BE2C (cell line): Measurements from ENCODE around the gene CASKIN1.

Experiments used
- DNase-seq: peaks from one replicate; pipeline ENCODE4 v3.0.0-alpha.2; 2020
- H3K27me3 ChIP-seq: fragments of 250-450 bp; sonication (Bioruptor Pico); 2 replicates; pipeline ENCODE4 v1.5.1; 2020; ENCODE audit warnings: mild to moderate bottlenecking
- H3K36me3 ChIP-seq: fragments of 250-450 bp; sonication (Bioruptor Pico); 2 replicates; pipeline ENCODE4 v1.5.1; 2020; ENCODE audit warnings: mild to moderate bottlenecking
- H3K4me1 ChIP-seq: fragments of 250-450 bp; sonication (Bioruptor Pico); 2 replicates; pipeline ENCODE4 v1.5.1; 2020
- H3K4me3 ChIP-seq: 2 replicates; pipeline ENCODE4 v1.5.1; 2011; ENCODE audit warnings: low read depth, low read length
- H3K9me3 ChIP-seq: fragments of 250-450 bp; sonication (Bioruptor Pico); 2 replicates; pipeline ENCODE4 v1.5.1; 2020
- TF ChIP-seq, protein P1 (sequence below): IDR thresholded peaks from 2 replicates; pipeline ENCODE4 v1.5.1; 2012; ENCODE audit warnings: mild to moderate bottlenecking, low read depth, low read length

Gene CASKIN1

DNA sequence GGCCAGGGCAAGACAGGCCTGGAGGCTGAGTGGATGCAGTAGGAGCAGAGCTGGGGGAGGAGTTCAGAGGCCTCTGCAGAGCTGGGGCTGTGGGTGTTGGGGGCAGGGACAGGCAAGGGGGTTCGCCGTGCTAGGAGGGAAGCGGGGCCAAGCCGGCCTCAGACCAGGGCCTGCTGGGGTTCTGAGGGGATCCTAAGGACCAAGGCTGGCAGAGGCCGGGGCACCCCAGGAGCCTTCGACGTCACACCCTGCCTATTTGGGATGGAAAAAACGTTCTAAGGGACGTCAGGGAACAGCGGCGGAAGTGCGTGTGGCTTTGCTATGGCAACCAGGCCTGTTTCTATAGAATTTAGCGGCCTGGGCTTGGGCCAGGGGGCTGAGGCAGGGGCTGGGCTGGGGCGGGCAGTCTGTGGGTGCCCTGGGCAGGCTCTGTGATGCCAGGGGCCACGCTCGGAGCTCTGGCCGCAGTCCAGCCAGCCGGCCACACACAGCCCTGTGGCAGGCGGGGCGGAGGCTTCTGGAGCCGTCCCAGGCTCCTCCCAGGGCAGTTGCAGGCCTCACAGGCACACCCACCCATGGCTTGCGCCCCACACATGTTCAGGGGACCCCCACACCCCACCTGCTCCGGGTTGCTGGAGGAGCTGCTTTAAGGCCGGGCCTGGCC is 37.1 kb downstream of the CASKIN1 start:
- Histone ChIP-seq H3K27me3 (no peaks in the 10 kb centered on the region), H3K36me3 (peaks cover 26% of the 10 kb centered on the region), H3K4me3 (peak overlapping the region; percentile 49), H3K4me1 (peaks cover 14% of the 10 kb centered on the region), H3K9me3 (no peaks in the 10 kb centered on the region)
- DNase-seq = peak; percentile 52
- TF ChIP-seq, protein P1, sequence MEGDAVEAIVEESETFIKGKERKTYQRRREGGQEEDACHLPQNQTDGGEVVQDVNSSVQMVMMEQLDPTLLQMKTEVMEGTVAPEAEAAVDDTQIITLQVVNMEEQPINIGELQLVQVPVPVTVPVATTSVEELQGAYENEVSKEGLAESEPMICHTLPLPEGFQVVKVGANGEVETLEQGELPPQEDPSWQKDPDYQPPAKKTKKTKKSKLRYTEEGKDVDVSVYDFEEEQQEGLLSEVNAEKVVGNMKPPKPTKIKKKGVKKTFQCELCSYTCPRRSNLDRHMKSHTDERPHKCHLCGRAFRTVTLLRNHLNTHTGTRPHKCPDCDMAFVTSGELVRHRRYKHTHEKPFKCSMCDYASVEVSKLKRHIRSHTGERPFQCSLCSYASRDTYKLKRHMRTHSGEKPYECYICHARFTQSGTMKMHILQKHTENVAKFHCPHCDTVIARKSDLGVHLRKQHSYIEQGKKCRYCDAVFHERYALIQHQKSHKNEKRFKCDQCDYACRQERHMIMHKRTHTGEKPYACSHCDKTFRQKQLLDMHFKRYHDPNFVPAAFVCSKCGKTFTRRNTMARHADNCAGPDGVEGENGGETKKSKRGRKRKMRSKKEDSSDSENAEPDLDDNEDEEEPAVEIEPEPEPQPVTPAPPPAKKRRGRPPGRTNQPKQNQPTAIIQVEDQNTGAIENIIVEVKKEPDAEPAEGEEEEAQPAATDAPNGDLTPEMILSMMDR = no peak

DNA sequence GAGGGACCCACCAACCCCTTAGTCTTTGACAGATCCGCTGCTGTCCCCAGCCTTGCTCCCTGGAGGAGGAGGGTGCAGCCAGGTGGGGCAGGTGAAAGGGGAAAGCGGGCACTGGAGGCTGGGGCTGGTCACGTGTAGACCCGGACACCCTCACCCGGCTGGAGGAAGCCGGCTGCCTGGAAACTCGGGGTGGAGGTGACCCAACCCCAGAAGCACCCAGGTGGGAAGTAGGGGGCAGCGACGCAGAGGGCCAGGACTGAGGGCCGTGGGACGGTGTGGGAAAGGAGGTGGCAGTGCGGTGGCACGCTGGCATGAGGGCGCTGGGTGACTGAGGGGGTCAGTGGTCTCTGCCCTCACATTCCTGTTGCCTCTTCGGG is 38.2 kb downstream of the CASKIN1 start:
- peaks cover 14% of the 10 kb centered on the region for H3K4me1 ChIP-seq
- no peaks in the 10 kb centered on the region for H3K27me3 ChIP-seq
- TF ChIP-seq, protein P1 = no peak
- DNase-seq = no peak
- H3K9me3 ChIP-seq = no peaks in the 10 kb centered on the region
- no peak overlapping the region for H3K4me3 ChIP-seq
- peaks cover 30% of the 10 kb centered on the region for H3K36me3 ChIP-seq

DNA sequence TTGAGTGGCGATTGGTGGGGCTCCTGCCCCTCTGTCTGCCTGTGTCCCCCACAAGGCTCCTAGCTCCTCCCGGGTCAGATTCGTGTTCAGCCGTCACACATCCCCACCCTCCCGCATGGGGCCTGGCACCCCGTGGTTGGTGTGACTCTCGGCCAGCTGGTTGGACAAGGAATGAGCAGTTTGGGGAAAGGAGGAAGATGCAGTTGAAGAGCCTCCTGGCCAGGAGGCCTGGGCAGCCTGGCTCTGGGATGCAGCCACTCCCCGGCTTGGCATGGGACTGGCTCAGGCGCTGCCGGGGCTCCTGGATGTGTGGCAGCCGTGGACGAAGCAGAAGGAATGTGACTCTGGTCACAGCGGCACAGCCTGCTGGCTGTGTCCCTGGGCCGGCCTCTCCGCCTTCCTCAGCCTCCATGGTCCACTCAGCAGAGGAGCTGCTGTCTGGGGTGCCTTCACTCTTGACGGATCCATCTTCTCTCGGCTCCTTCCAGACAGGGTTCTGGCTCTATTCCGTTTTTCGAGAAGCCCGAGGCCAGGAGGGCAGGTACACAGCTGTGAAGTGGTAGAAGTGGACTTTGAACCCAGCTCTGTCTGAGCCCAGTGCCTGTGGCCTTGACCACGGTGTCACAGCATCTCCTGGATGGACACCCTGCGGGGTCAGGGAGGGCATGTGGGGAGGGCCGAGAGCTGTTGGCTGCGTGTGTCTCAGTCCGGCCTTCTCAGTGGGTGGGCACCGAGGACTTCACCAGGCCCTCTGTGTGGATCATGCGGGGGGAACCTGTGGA is 38.7 kb downstream of the CASKIN1 start:
- no peak overlapping the region for H3K4me3 ChIP-seq
- DNase-seq = no peak
- peaks cover 14% of the 10 kb centered on the region for H3K4me1 ChIP-seq
- TF ChIP-seq, protein P1 = no peak
- no peaks in the 10 kb centered on the region for H3K27me3 ChIP-seq
- no peaks in the 10 kb centered on the region for H3K9me3 ChIP-seq
- H3K36me3 ChIP-seq = peaks cover 34% of the 10 kb centered on the region

DNA sequence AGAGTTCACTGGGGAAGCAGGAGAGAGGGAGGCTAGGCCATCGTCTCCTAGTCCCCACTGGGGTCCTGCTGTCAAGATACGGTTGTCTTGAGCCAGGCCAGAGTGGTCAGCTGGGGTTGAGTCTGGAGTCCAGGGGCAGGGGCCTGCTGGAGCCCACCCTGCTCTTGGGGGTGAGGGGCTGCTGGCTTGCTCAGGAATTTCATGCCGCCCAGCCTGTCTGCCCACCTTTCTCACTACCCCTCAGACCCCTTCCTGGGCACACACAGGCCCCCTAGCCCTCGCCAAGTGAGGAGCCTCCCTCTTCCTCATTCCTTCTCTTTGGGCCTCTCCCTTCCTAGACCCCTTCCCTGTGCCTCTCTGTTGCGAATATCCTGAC is 39.6 kb downstream of the CASKIN1 start:
- H3K36me3 ChIP-seq = peaks cover 33% of the 10 kb centered on the region
- TF ChIP-seq, protein P1 = no peak
- H3K4me1 ChIP-seq = peaks cover 18% of the 10 kb centered on the region
- no peaks in the 10 kb centered on the region for H3K9me3 ChIP-seq
- H3K27me3 ChIP-seq = no peaks in the 10 kb centered on the region
- DNase-seq = no peak
- H3K4me3 ChIP-seq = peak overlapping the region; percentile 96

DNA sequence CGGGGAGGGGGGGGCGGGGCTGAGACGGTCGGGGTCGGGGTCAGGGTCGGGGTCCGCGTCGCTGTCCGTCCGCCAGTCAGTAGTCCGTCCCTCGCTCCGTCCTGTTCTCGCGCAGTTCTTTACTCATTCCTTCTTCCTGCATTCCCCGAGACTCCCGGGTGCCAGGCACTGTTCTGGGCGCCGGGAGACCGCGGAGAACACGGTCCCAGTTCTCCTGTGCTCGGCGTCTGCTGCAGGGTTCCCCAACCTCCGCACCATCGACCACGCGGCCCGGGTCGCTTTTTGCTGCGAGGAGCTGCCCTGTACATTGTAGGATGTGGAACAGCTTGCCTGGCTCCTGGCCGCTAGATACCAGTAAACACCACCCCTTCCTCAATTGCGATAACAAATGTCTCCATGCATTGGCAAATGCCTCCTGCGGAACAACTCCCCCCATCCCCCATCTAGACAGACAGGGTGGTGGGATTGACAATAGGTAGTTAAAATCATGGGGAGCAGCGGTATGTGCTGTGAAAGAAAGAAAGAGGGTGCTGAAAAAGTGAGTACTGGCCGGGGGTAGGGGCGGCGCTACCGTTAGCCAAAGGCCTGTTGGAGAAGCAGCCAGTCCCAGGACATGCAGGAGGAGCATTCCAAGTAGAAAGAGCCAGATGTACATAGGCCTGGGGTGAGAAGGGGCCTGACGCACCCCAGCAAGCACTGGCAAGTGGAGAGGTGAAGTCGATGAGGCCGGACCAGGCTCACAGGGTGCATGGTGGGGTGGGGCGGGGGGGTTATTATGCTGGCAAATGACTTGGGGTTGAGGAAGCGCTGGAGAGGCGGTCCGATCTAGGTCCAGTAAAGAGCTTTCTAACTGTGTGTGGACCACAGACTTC is 40.2 kb downstream of the CASKIN1 start:
- H3K27me3 ChIP-seq = no peaks in the 10 kb centered on the region
- no peaks in the 10 kb centered on the region for H3K9me3 ChIP-seq
- H3K36me3 ChIP-seq = peaks cover 36% of the 10 kb centered on the region
- peak overlapping the region; percentile 96 for H3K4me3 ChIP-seq
- no peak for DNase-seq
- TF ChIP-seq, protein P1 = no peak
- H3K4me1 ChIP-seq = peaks cover 25% of the 10 kb centered on the region
